AML-193 (cell line): ENCODE measurements around the gene MED16.
A peak's percentile ranks its signal among the peaks of the same experiment; 100 is the strongest.
"Not testable (repeated sequence)": the region's sequence is repeated elsewhere in the genome, so short reads cannot be mapped to it uniquely, and the experiment has no call there.

Experiments used
- DNase-seq, 2 experiments: peaks; one replicate each; lab custom pipeline; 2025; lab: John Stamatoyannopoulos, UW

The MED16 gene

GRCh38 chr19:825897-826644, 66.9 kb downstream of the MED16 start:
- DNase-seq, result no peak

GRCh38 chr19:824885-825284, 68.1 kb downstream of the MED16 start:
- no peak for DNase-seq

- peak in 1 of 2 experiments; percentile 22 for DNase-seq
Measured at GRCh38 chr19:823565-824121, 69.3 kb downstream of the MED16 start.

GRCh38 chr19:821825-822503, 71.0 kb downstream of the MED16 start, which contains the start of gene PLPPR3:
Gene PLPPR3 (minus strand): TSS chr19:821955. CDS start chr19:821559, 396 bp downstream.
- DNase-seq, result no peak

GRCh38 chr19:821231-821824, 71.7 kb downstream of the MED16 start:
- DNase-seq, result no peak

GRCh38 chr19:820212-820611, 72.8 kb downstream of the MED16 start:
- not testable (repeated sequence) for DNase-seq
